ENCODE data around the gene ADGB.

ADGB gene
- long read RNA-seq: 0 reads

DNA sequence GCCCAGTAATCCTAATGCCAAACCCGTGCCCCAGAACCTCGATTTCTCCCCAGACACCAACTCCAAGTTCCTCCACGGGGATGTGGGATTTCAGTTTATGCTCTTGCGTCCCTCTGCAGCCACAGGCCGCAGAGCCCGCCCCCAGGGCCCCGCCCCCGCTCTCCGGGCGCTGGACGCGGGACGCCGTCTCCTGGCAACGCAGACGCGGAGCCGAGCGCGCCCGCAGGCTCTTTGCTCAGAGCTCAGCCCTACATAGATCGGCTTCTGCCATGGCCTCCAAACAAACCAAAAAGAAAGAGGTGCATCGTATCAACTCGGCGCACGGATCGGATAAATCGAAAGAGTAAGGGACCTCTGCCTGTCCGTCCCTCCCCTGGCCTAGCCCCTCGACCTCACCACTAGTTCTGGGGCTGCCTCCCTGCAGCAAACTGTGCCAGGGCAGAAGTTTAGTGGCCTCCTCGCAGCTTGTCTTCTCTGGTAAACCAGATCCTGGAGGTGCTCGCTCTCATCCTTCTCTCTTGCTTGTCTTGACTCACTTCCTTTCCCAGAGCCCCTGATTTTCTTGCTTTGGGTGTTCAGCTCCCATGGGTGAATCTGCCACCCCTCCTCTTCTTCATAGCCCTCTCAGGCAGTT lies at the start of gene ADGB:
ADGB (plus strand) TSS at position 201 of the 634 bp plus-strand sequence; CDS start at position 270, 69 bp downstream.
- H3K27ac ChIP-seq (replicated peaks): peak within 1 kb of the TSS; percentile 53
- DNase-seq (ENCODE audit: low read depth in 1 of 2, low spot score in 1 of 2): peak; percentile 56 to 75
- peak within 1 kb of the TSS; percentile 36 for H3K4me3 ChIP-seq (replicated peaks; ENCODE audit: insufficient read depth, low read length)
- no peaks in the 10 kb centered on the region for H3K27me3 ChIP-seq (ENCODE audit: insufficient read depth, poor library complexity, severe bottlenecking)
- TF ChIP-seq GABPA (IDR thresholded peaks at IDR 0.05; ENCODE audit: low read depth): no peak
- TF ChIP-seq, protein P1, sequence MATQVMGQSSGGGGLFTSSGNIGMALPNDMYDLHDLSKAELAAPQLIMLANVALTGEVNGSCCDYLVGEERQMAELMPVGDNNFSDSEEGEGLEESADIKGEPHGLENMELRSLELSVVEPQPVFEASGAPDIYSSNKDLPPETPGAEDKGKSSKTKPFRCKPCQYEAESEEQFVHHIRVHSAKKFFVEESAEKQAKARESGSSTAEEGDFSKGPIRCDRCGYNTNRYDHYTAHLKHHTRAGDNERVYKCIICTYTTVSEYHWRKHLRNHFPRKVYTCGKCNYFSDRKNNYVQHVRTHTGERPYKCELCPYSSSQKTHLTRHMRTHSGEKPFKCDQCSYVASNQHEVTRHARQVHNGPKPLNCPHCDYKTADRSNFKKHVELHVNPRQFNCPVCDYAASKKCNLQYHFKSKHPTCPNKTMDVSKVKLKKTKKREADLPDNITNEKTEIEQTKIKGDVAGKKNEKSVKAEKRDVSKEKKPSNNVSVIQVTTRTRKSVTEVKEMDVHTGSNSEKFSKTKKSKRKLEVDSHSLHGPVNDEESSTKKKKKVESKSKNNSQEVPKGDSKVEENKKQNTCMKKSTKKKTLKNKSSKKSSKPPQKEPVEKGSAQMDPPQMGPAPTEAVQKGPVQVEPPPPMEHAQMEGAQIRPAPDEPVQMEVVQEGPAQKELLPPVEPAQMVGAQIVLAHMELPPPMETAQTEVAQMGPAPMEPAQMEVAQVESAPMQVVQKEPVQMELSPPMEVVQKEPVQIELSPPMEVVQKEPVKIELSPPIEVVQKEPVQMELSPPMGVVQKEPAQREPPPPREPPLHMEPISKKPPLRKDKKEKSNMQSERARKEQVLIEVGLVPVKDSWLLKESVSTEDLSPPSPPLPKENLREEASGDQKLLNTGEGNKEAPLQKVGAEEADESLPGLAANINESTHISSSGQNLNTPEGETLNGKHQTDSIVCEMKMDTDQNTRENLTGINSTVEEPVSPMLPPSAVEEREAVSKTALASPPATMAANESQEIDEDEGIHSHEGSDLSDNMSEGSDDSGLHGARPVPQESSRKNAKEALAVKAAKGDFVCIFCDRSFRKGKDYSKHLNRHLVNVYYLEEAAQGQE (IDR thresholded peaks at IDR 0.05; ENCODE audit: insufficient replicate concordance, low read depth): no peak
- no peak for TF ChIP-seq SPI1 (IDR thresholded peaks at IDR 0.05; ENCODE audit: borderline replicate concordance, low read depth)
- TF ChIP-seq POLR2AphosphoS5 (IDR thresholded peaks at IDR 0.05; ENCODE audit: low read depth): no peak
- TF ChIP-seq, protein P2, sequence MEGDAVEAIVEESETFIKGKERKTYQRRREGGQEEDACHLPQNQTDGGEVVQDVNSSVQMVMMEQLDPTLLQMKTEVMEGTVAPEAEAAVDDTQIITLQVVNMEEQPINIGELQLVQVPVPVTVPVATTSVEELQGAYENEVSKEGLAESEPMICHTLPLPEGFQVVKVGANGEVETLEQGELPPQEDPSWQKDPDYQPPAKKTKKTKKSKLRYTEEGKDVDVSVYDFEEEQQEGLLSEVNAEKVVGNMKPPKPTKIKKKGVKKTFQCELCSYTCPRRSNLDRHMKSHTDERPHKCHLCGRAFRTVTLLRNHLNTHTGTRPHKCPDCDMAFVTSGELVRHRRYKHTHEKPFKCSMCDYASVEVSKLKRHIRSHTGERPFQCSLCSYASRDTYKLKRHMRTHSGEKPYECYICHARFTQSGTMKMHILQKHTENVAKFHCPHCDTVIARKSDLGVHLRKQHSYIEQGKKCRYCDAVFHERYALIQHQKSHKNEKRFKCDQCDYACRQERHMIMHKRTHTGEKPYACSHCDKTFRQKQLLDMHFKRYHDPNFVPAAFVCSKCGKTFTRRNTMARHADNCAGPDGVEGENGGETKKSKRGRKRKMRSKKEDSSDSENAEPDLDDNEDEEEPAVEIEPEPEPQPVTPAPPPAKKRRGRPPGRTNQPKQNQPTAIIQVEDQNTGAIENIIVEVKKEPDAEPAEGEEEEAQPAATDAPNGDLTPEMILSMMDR (IDR thresholded peaks at IDR 0.05; ENCODE audit: insufficient read depth, low read length): no peak

DNA sequence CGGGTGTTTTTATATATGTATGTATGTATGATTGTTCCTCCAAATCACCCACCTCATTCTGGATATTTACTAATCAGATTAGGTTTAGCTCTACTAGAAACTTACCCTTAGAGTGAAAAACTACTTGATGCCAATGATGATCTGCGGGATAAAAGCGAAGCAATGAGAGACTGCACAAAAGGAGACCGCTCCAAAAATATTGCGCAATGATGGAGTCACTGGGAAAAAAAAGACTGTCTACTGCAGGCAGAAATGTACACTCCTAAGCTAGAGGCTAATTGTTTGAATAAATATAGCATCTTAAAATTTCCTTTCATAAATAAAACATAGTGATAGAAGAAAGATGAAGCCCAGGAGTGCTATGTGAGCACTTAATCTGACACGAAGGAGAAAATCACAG lies 47.9 kb upstream of the ADGB start:
- no peak for DNase-seq (ENCODE audit: low read depth in 1 of 2, low spot score in 1 of 2)
- Histone ChIP-seq H3K27ac (replicated peaks) (no peak overlapping the region), H3K27me3 (ENCODE audit: insufficient read depth, poor library complexity, severe bottlenecking) (no peaks in the 10 kb centered on the region), H3K4me3 (replicated peaks; ENCODE audit: insufficient read depth, low read length) (no peak overlapping the region)
- no peak for TF ChIP-seq GABPA (IDR thresholded peaks at IDR 0.05; ENCODE audit: low read depth)
- no peak for TF ChIP-seq SPI1 (IDR thresholded peaks at IDR 0.05; ENCODE audit: borderline replicate concordance, low read depth)
- no peak for TF ChIP-seq POLR2AphosphoS5 (IDR thresholded peaks at IDR 0.05; ENCODE audit: low read depth)
- TF ChIP-seq, protein P2 (IDR thresholded peaks at IDR 0.05; ENCODE audit: insufficient read depth, low read length): no peak
- TF ChIP-seq, protein P1 (IDR thresholded peaks at IDR 0.05; ENCODE audit: insufficient replicate concordance, low read depth): no peak

DNA sequence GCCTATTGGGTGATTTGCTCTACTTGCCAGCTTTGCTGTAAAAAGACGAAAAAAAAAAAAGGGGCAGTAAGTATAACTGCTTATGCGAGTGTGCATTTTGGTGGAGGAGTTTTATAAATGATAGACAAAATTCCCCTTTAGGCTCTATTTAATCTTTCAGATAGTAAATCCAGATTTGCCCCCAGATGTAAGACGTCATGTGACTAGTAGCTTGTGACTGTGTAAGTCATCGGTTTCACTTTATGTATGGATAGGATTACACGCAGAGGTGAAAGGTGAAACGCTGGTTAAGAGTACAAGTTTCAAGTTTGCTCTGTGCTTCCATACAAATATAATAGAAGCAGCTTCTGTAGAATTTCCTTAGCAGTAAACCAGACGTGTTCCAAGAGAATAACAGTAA lies 47.2 kb upstream of the ADGB start:
- no peak for DNase-seq (ENCODE audit: low read depth in 1 of 2, low spot score in 1 of 2)

More for the DNA sequence above, 47.2 kb upstream of the ADGB start:
- TF ChIP-seq SPI1 (IDR thresholded peaks at IDR 0.05; ENCODE audit: borderline replicate concordance, low read depth): no peak
- TF ChIP-seq, protein P1 (IDR thresholded peaks at IDR 0.05; ENCODE audit: insufficient replicate concordance, low read depth): no peak
- TF ChIP-seq POLR2AphosphoS5 (IDR thresholded peaks at IDR 0.05; ENCODE audit: low read depth): no peak
- no peak for TF ChIP-seq GABPA (IDR thresholded peaks at IDR 0.05; ENCODE audit: low read depth)
- TF ChIP-seq, protein P2 (IDR thresholded peaks at IDR 0.05; ENCODE audit: insufficient read depth, low read length): no peak
- no peak overlapping the region; the same call in 1 of the 2 replicates for H3K27ac ChIP-seq (replicated peaks)
- no peak overlapping the region for H3K4me3 ChIP-seq (replicated peaks; ENCODE audit: insufficient read depth, low read length)
- no peaks in the 10 kb centered on the region for H3K27me3 ChIP-seq (ENCODE audit: insufficient read depth, poor library complexity, severe bottlenecking)
